H1 (cell line): ENCODE data around the gene CTIF. TPM values are rescaled to one million over a fixed set of nuclear protein-coding genes. Genes with fewer than 3 reads are reported as not detected.

ENCODE experiments used
- CTCF ChIA-PET: fragments of 300-600 bp; sonication (Branson Sonifier 250); formaldehyde crosslinking; loops from one replicate; lab custom pipeline; 2021; ENCODE audit not compliant: partially characterized antibody; lab: Charles Lee
- POLR2A ChIA-PET: fragments of 300-600 bp; sonication (Branson Sonifier 250); formaldehyde crosslinking; loops from one replicate; lab custom pipeline; 2021; ENCODE audit warnings: inconsistent platforms; ENCODE audit not compliant: partially characterized antibody; lab: Charles Lee
- DNase-seq, 2 experiments: peaks; one replicate each; pipeline versions ENCODE4 v3.0.0 to v3.0.0-alpha.2; 2010 to 2022; ENCODE audit warnings: low spot score in 2 of 2, low read depth in 1 of 2, mixed read lengths in 1 of 2
- FAIRE-seq: peaks from 2 replicates; lab custom pipeline; 2011; peaks lifted over from hg19 to GRCh38; lab: Jason Lieb, UNC
- H2AFZ ChIP-seq: 2 replicates; pipeline ENCODE4 v1.8.1; 2012; ENCODE audit warnings: low read length, inconsistent platforms
- H2AK5ac ChIP-seq: 2 replicates; pipeline ENCODE4 v1.6.1; 2013; ENCODE audit warnings: low read depth, low read length
- H2BK120ac ChIP-seq: replicated peaks from 2 replicates; pipeline ENCODE3; 2013; ENCODE audit warnings: low read depth, low read length, inconsistent platforms
- H2BK12ac ChIP-seq: 2 replicates; pipeline ENCODE4 v1.6.1; 2013; ENCODE audit warnings: low read depth, low read length
- H2BK15ac ChIP-seq: 2 replicates; pipeline ENCODE4 v1.6.1; 2013; ENCODE audit warnings: low read length
- H2BK20ac ChIP-seq: 2 replicates; pipeline ENCODE4 v1.6.1; 2013; ENCODE audit warnings: low read length
- H2BK5ac ChIP-seq: 2 replicates; pipeline ENCODE4 v1.6.1; 2013; ENCODE audit warnings: low read depth, low read length
- H3K14ac ChIP-seq: 2 replicates; pipeline ENCODE4 v1.6.1; 2013; ENCODE audit warnings: inconsistent platforms; ENCODE audit not compliant: insufficient read length
- H3K18ac ChIP-seq: 2 replicates; pipeline ENCODE4 v1.6.1; 2013; ENCODE audit warnings: low read length; ENCODE audit errors: extremely low read depth
- H3K23ac ChIP-seq: 2 replicates; pipeline ENCODE4 v1.6.1; 2013; ENCODE audit warnings: inconsistent platforms; ENCODE audit not compliant: insufficient read length
- H3K23me2 ChIP-seq: 2 replicates; pipeline ENCODE4 v1.6.1; 2013; ENCODE audit warnings: low read depth, low read length
- H3K27ac ChIP-seq: 2 replicates; pipeline ENCODE4 v1.6.1; 2011; ENCODE audit warnings: low read depth, low read length, inconsistent platforms
- H3K27me3 ChIP-seq, 4 experiments: replicated peaks in 1 of 4; 1 replicate in 1 of 4; 2 replicates in 3 of 4; pipeline versions ENCODE4 v1.6.1 to v1.8.1; 2011 to 2013; ENCODE audit warnings: low read length in 3 of 4, mild to moderate bottlenecking in 3 of 4, inconsistent platforms in 2 of 4, mixed read lengths in 2 of 4, moderate library complexity in 1 of 4; ENCODE audit not compliant: control insufficient read depth in 3 of 4, insufficient read depth in 3 of 4; ENCODE audit errors: extremely low read depth in 1 of 4
- H3K36me3 ChIP-seq, 4 experiments: 2 replicates each; pipeline versions ENCODE4 v1.6.1 to v1.8.1; 2011 to 2013; ENCODE audit warnings: mild to moderate bottlenecking in 4 of 4, low read length in 3 of 4, moderate library complexity in 2 of 4, control low read depth in 1 of 4, inconsistent platforms in 1 of 4; ENCODE audit not compliant: insufficient read depth in 4 of 4, control insufficient read depth in 2 of 4
- H3K4ac ChIP-seq: replicated peaks from 2 replicates; pipeline ENCODE3; 2013; ENCODE audit warnings: low read length, low read depth, mixed read lengths, inconsistent platforms; ENCODE audit not compliant: insufficient read length
- H3K4me1 ChIP-seq, 4 experiments: replicated peaks in 1 of 4; 1 replicate in 1 of 4; 2 replicates in 3 of 4; pipeline versions ENCODE4 v1.6.1 to v1.8.1; 2011 to 2013; ENCODE audit warnings: low read length in 3 of 4, inconsistent platforms in 2 of 4, mixed read lengths in 1 of 4; ENCODE audit not compliant: insufficient read depth in 4 of 4, control insufficient read depth in 3 of 4
- H3K4me2 ChIP-seq, 2 experiments: 2 replicates each; pipeline versions ENCODE4 v1.6.1 to v1.8.1; 2011 to 2013; ENCODE audit warnings: low read depth in 2 of 2, low read length in 2 of 2, control low read depth in 1 of 2, inconsistent platforms in 1 of 2, mild to moderate bottlenecking in 1 of 2; ENCODE audit not compliant: insufficient read depth in 1 of 2
- H3K4me3 ChIP-seq, 4 experiments: fragments of 200-600, 300-600 bp in 1 of 4; sonication (generic), shearing (Covaris generic), sonication (Bioruptor Twin) in 1 of 4; 2 replicates each; pipeline versions ENCODE4 v1.5.1 to v1.8.1; 2011 to 2016; ENCODE audit warnings: low read length in 4 of 4, low read depth in 3 of 4, control low read depth in 2 of 4, inconsistent platforms in 2 of 4, mild to moderate bottlenecking in 2 of 4, mixed read lengths in 1 of 4, moderate library complexity in 1 of 4; ENCODE audit not compliant: insufficient read depth in 2 of 4; ENCODE audit errors: extremely low read depth in 1 of 4
- H3K56ac ChIP-seq: replicated peaks from 2 replicates; pipeline ENCODE3; 2013; ENCODE audit warnings: low read depth, mild to moderate bottlenecking, mixed read lengths, low read length, inconsistent platforms; ENCODE audit not compliant: insufficient read length
- H3K79me1 ChIP-seq: 2 replicates; pipeline ENCODE4 v1.6.1; 2013; ENCODE audit warnings: low read depth, low read length, control low read depth
- H3K79me2 ChIP-seq, 2 experiments: 2 replicates each; pipeline versions ENCODE4 v1.6.1 to v1.8.1; 2012 to 2013; ENCODE audit warnings: low read length in 2 of 2, mild to moderate bottlenecking in 2 of 2, inconsistent platforms in 1 of 2; ENCODE audit not compliant: insufficient read depth in 2 of 2, control insufficient read depth in 1 of 2
- H3K9ac ChIP-seq, 4 experiments: replicated peaks in 1 of 4; 1 replicate in 1 of 4; 2 replicates in 3 of 4; pipeline versions ENCODE4 v1.6.1 to v1.8.1; 2011 to 2013; ENCODE audit warnings: low read depth in 3 of 4, low read length in 3 of 4, control low read depth in 2 of 4, mild to moderate bottlenecking in 2 of 4, moderate library complexity in 2 of 4, inconsistent platforms in 1 of 4; ENCODE audit errors: extremely low read depth in 1 of 4
- H3K9me3 ChIP-seq, 2 experiments: 2 replicates each; pipeline versions ENCODE4 v1.6.1 to v1.8.1; 2012 to 2013; ENCODE audit warnings: mild to moderate bottlenecking in 2 of 2, moderate library complexity in 2 of 2, control low read depth in 1 of 2, inconsistent platforms in 1 of 2, low read depth in 1 of 2, low read length in 1 of 2, mixed read lengths in 1 of 2; ENCODE audit not compliant: insufficient read depth in 2 of 2
- H4K20me1 ChIP-seq, 2 experiments: replicated peaks in 1 of 2; 2 replicates each; pipeline versions ENCODE3 to v1.8.1; 2011 to 2013; ENCODE audit warnings: inconsistent platforms in 2 of 2, low read length in 2 of 2, mild to moderate bottlenecking in 1 of 2; ENCODE audit not compliant: insufficient read depth in 2 of 2, control insufficient read depth in 1 of 2
- H4K5ac ChIP-seq: 2 replicates; pipeline ENCODE4 v1.6.1; 2013; ENCODE audit warnings: low read length, low read depth, mixed read lengths, inconsistent platforms; ENCODE audit not compliant: insufficient read length
- H4K8ac ChIP-seq: 2 replicates; pipeline ENCODE4 v1.8.0; 2013; ENCODE audit warnings: mild to moderate bottlenecking, moderate library complexity, low read length, inconsistent platforms; ENCODE audit not compliant: insufficient read depth; ENCODE audit errors: extremely low read depth
- H4K91ac ChIP-seq: replicated peaks from 2 replicates; pipeline ENCODE3; 2013; ENCODE audit warnings: low read length, mixed read lengths, inconsistent platforms; ENCODE audit not compliant: insufficient read length
- GABPA ChIP-seq: IDR thresholded peaks from 2 replicates; pipeline ENCODE4 v1.6.1; 2011; ENCODE audit warnings: mild to moderate bottlenecking, low read length, moderate library complexity, borderline replicate concordance; ENCODE audit not compliant: insufficient read depth
- HDAC2 ChIP-seq, 2 experiments: fragments of 300-600 bp in 1 of 2; sonication (generic) in 1 of 2; IDR thresholded peaks; 2 replicates each; pipeline ENCODE4 v1.6.1; 2011 to 2012; ENCODE audit warnings: low read depth in 2 of 2, low read length in 2 of 2, mild to moderate bottlenecking in 2 of 2, moderate library complexity in 2 of 2, borderline replicate concordance in 1 of 2, inconsistent platforms in 1 of 2
- JUND ChIP-seq: IDR thresholded peaks from 2 replicates; pipeline ENCODE4 v1.6.1; 2011; ENCODE audit warnings: mild to moderate bottlenecking, improper control_type of control experiment, low read length
- MAFK ChIP-seq: IDR thresholded peaks from 2 replicates; pipeline ENCODE4 v1.6.1; 2012; ENCODE audit warnings: low read depth, mild to moderate bottlenecking, improper control_type of control experiment, low read length
- NRF1 ChIP-seq: IDR thresholded peaks from 2 replicates; pipeline ENCODE4 v1.6.1; 2011; ENCODE audit warnings: mild to moderate bottlenecking, low read depth, low read length, improper control_type of control experiment
- POLR2AphosphoS5 ChIP-seq: IDR thresholded peaks from 2 replicates; pipeline ENCODE4 v1.6.1; 2011; ENCODE audit warnings: low read depth, low read length
- SIX5 ChIP-seq: IDR thresholded peaks from 2 replicates; pipeline ENCODE4 v1.6.1; 2011; ENCODE audit warnings: mild to moderate bottlenecking, low read depth, low read length
- SUZ12 ChIP-seq: fragments of 200-600 bp; sonication (generic); IDR thresholded peaks from 2 replicates; pipeline ENCODE4 v1.6.1; 2012; ENCODE audit warnings: mild to moderate bottlenecking, inconsistent platforms, low read length, moderate library complexity, mixed read lengths
- TBP ChIP-seq: IDR thresholded peaks from 2 replicates; pipeline ENCODE4 v1.6.1; 2011; ENCODE audit warnings: low read depth, low read length, improper control_type of control experiment
- YY1 ChIP-seq: IDR thresholded peaks from 2 replicates; pipeline ENCODE4 v1.6.1; 2011; ENCODE audit warnings: low read depth, mild to moderate bottlenecking, low read length
- ZNF274 ChIP-seq: IDR thresholded peaks from 2 replicates; pipeline ENCODE4 v1.7.0; 2012; ENCODE audit warnings: low read length, borderline replicate concordance; ENCODE audit errors: extremely low read depth
- WGBS, 2 experiments: shearing (Covaris generic) in 1 of 2; methylation state at CpG; one replicate each; pipeline versions ENCODE4 v1.1.6 to v1.1.7; 2013 to 2015; ENCODE audit warnings: low lambda C conversion rate in 2 of 2, mixed read lengths in 2 of 2, inconsistent platforms in 1 of 2, low coverage in 1 of 2, missing lambda C conversion rate in 1 of 2; ENCODE audit not compliant: insufficient replicate concordance in 2 of 2, insufficient coverage in 1 of 2, insufficient read length in 1 of 2; ENCODE audit errors: extremely low coverage in 1 of 2, missing lambda C conversion rate in 1 of 2; 5-methylcytosine and 5-hydroxymethylcytosine counted together
- polyA plus RNA-seq, 7 experiments: library from polyadenylated mRNA; depleted of rRNA in 3 of 7; stranded (reverse) in 5 of 7; unstranded in 2 of 7; fragments of >200 nt in 5 of 7; fragments of 200-250 nt in 2 of 7; gene quantifications; 1 replicate in 5 of 7; 2 replicates in 1 of 7; 4 replicates in 1 of 7; pipeline versions ENCODE4 v1.2.1 to v1.2.3, GENCODE V29; 2011 to 2013; ENCODE audit warnings: missing spikeins in 2 of 7, mixed read lengths in 2 of 7
- total RNA-seq: library from RNA; stranded (reverse); fragmentation: NEBNext Ultra II Directional; extraction: Animal tissue kit (Norgen Biotek cat#: 25700); gene quantifications from 2 replicates; pipeline ENCODE4 v1.2.1, GENCODE V29; 2021
- TF ChIP-seq, protein P1 (sequence below): IDR thresholded peaks from 2 replicates; pipeline ENCODE4 v1.6.1; 2011; ENCODE audit warnings: low read depth, mild to moderate bottlenecking, low read length; ENCODE audit not compliant: insufficient read depth

Gene CTIF
- total and polyA plus RNA-seq, 2 of the 8 experiments (the other 6 are each of a cell fraction or from before 2014, with no cell fraction given): 9.0 to 17.8 TPM

GRCh38 chr18:48776641-48777025 lies 237.8 kb downstream of the CTIF start:
- no peak overlapping the region for H3K23ac ChIP-seq
- no peak for DNase-seq
- no peak overlapping the region for H3K9ac ChIP-seq
- no peak overlapping the region for H2BK20ac ChIP-seq
- H3K18ac ChIP-seq: no peak overlapping the region
- peaks cover 0 to 5% (median 2%) of the 10 kb centered on the region in 4 experiments; a peak in 4 of 7 replicates for H3K4me1 ChIP-seq
- no peak overlapping the region for H4K91ac ChIP-seq
- H2BK120ac ChIP-seq: no peak overlapping the region
- no peak overlapping the region for H2AK5ac ChIP-seq
- no peaks in the 10 kb centered on the region for H3K79me1 ChIP-seq
- no peak overlapping the region for H3K4me2 ChIP-seq
- H3K4me3 ChIP-seq: no peak overlapping the region
- H4K8ac ChIP-seq: no peak overlapping the region
- peaks cover 1% of the 10 kb centered on the region; the same call in 1 of the 2 replicates for H3K23me2 ChIP-seq
- no peak overlapping the region for H3K14ac ChIP-seq
- no peak for FAIRE-seq
- TF ChIP-seq TBP (no peak), SIX5 (no peak), SUZ12 (no peak), NRF1 (no peak), YY1 (no peak), ZNF274 (no peak), HDAC2 (IDR thresholded peaks at IDR 0.05; ENCODE audit: borderline replicate concordance in 1 of 2, low read depth in 2 of 2, low read length in 2 of 2) (no peak), GABPA (no peak), MAFK (no peak), JUND (no peak), POLR2AphosphoS5 (no peak)
- TF ChIP-seq, protein P1, sequence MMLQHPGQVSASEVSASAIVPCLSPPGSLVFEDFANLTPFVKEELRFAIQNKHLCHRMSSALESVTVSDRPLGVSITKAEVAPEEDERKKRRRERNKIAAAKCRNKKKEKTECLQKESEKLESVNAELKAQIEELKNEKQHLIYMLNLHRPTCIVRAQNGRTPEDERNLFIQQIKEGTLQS: no peak
- H3K9me3 ChIP-seq: no peaks in the 10 kb centered on the region
- H2AFZ ChIP-seq: no peak overlapping the region
- H3K79me2 ChIP-seq: no peaks in the 10 kb centered on the region
- ChIA-PET CTCF (interaction anchor here (0.5 to 5.3 kb wide), 29 partner anchors 10 to 462 kb away, joined by 3 to 28 read pairs (median 4); no protein-coding TSS in a partner anchor), POLR2A (interaction anchor here (1.6 kb wide), 1 partner anchor 18 kb away, joined by 3 read pairs; no protein-coding TSS in a partner anchor)
- H4K5ac ChIP-seq: no peak overlapping the region
- no peak overlapping the region; the same call in 1 of the 2 replicates for H2BK12ac ChIP-seq
- H3K56ac ChIP-seq: no peak overlapping the region
- no peak overlapping the region; the same call in 1 of the 2 replicates for H3K27ac ChIP-seq
- H3K4ac ChIP-seq: no peak overlapping the region
- no peak overlapping the region for H2BK15ac ChIP-seq
- no peaks in the 10 kb centered on the region for H4K20me1 ChIP-seq
- H3K27me3 ChIP-seq: no peaks in the 10 kb centered on the region
- 75% methylated on average over 6 of the region's 6 CpGs; no CpG with 5 or more reads in 1 of the 2 experiments for WGBS, 2 experiments
- no peaks in the 10 kb centered on the region; a peak in 2 of 8 replicates for H3K36me3 ChIP-seq
- no peak overlapping the region for H2BK5ac ChIP-seq
